GM23338 (cell line): Measurements from ENCODE around the gene TMEM239. TPM values are rescaled to one million over a fixed set of nuclear protein-coding genes. Genes with fewer than 3 reads are reported as not detected.

Experiments used
- ATAC-seq: fragments of 200-7000 bp; cut with Tn5 transposase; 3 replicates; pipeline ENCODE4 v1.9.1; 2020
- DNase-seq: peaks from one replicate; pipeline ENCODE4 v3.0.0-alpha.2; 2015; ENCODE audit warnings: low spot score
- H2AFZ ChIP-seq: fragments of 200-600 bp; sonication (generic); 2 replicates; pipeline ENCODE4 v1.8.0; 2016; ENCODE audit warnings: antibody characterized with exemption, mild to moderate bottlenecking, moderate library complexity
- H3F3A ChIP-seq: fragments of 200-600 bp; sonication (generic); replicated peaks from 2 replicates; pipeline ENCODE4 v1.8.0; 2017; ENCODE audit warnings: antibody characterized with exemption, mixed run types, low read depth
- H3K27ac ChIP-seq: fragments of 200-600 bp; sonication (generic); 2 replicates; pipeline ENCODE4 v1.6.1; 2016; ENCODE audit warnings: low read depth
- H3K27me3 ChIP-seq: fragments of 200-600 bp; sonication (generic); 2 replicates; pipeline ENCODE4 v1.8.0; 2016; ENCODE audit warnings: mild to moderate bottlenecking, mixed run types, moderate library complexity; ENCODE audit not compliant: insufficient read depth
- H3K36me3 ChIP-seq: fragments of 200-600 bp; sonication (generic); 2 replicates; pipeline ENCODE4 v1.8.0; 2016; ENCODE audit warnings: mild to moderate bottlenecking; ENCODE audit not compliant: insufficient read depth
- H3K4me1 ChIP-seq: fragments of 200-600 bp; sonication (generic); 2 replicates; pipeline ENCODE4 v1.8.0; 2016; ENCODE audit warnings: mild to moderate bottlenecking, moderate library complexity; ENCODE audit not compliant: insufficient read depth
- H3K4me2 ChIP-seq: fragments of 200-600 bp; sonication (generic); 2 replicates; pipeline ENCODE4 v1.7.1; 2017; ENCODE audit warnings: mixed run types
- H3K4me3 ChIP-seq: fragments of 200-600 bp; sonication (generic); 2 replicates; pipeline ENCODE4 v1.6.1; 2016; ENCODE audit warnings: mixed run types
- H3K79me2 ChIP-seq: fragments of 200-600 bp; sonication (generic); replicated peaks from 2 replicates; pipeline ENCODE4 v1.8.0; 2017; ENCODE audit warnings: mild to moderate bottlenecking; ENCODE audit not compliant: insufficient read depth
- H3K9me2 ChIP-seq: fragments of 200-600 bp; sonication (generic); 2 replicates; pipeline ENCODE4 v1.8.0; 2017; ENCODE audit not compliant: insufficient read depth
- H4K20me1 ChIP-seq: fragments of 200-600 bp; sonication (generic); replicated peaks from 2 replicates; pipeline ENCODE4 v1.8.0; 2017; ENCODE audit warnings: mild to moderate bottlenecking; ENCODE audit not compliant: insufficient read depth
- H3K27ac Mint-ChIP-seq: 2 replicates; pipeline ENCODE4 v1.8.0; 2020; ENCODE audit warnings: inconsistent platforms, mild to moderate bottlenecking, moderate library complexity, mixed read lengths
- H3K27me3 Mint-ChIP-seq: 3 replicates; pipeline ENCODE4 v1.8.0; 2022; ENCODE audit warnings: low read depth, mild to moderate bottlenecking, moderate library complexity, mixed read lengths, inconsistent platforms; ENCODE audit not compliant: insufficient read depth, poor library complexity
- H3K36me3 Mint-ChIP-seq: 3 replicates; pipeline ENCODE4 v1.8.0; 2021; ENCODE audit warnings: low read depth, mild to moderate bottlenecking, inconsistent platforms, moderate library complexity, mixed read lengths
- H3K4me1 Mint-ChIP-seq: 3 replicates; pipeline ENCODE4 v1.8.0; 2020; ENCODE audit warnings: mild to moderate bottlenecking, inconsistent platforms, mixed read lengths
- H3K4me3 Mint-ChIP-seq: 3 replicates; pipeline ENCODE4 v1.8.0; 2021; ENCODE audit warnings: moderate library complexity, mild to moderate bottlenecking, inconsistent platforms, mixed read lengths
- H3K9me3 Mint-ChIP-seq: 3 replicates; pipeline ENCODE4 v1.8.0; 2020; ENCODE audit warnings: moderate library complexity, mild to moderate bottlenecking, inconsistent platforms, mixed read lengths
- CREB1 ChIP-seq: fragments of 250-450 bp; sonication (Bioruptor Pico); IDR thresholded peaks from 2 replicates; pipeline ENCODE4 v1.5.0; 2020; ENCODE audit warnings: low read depth, mild to moderate bottlenecking, moderate library complexity
- EZH2 ChIP-seq: fragments of 200-600 bp; sonication (generic); IDR thresholded peaks from one replicate; pipeline ENCODE4 v1.8.0; 2017; ENCODE audit warnings: antibody characterized with exemption, mild to moderate bottlenecking, low read depth; ENCODE audit not compliant: unreplicated experiment
- JUNB ChIP-seq: IDR thresholded peaks from one replicate; pipeline ENCODE4 v1.6.1; 2016; ENCODE audit warnings: antibody characterized with exemption; ENCODE audit not compliant: unreplicated experiment
- NANOG ChIP-seq: IDR thresholded peaks from 2 replicates; pipeline ENCODE4 v1.6.1; 2016; ENCODE audit warnings: antibody characterized with exemption, borderline replicate concordance
- ZNF114 ChIP-seq: fragments of 250-450 bp; sonication (Bioruptor Pico); IDR thresholded peaks from 2 replicates; pipeline ENCODE4 v1.5.0; 2020; ENCODE audit warnings: mild to moderate bottlenecking, moderate library complexity
- ZNF331 ChIP-seq: fragments of 250-450 bp; sonication (Bioruptor Pico); IDR thresholded peaks from 2 replicates; pipeline ENCODE4 v1.5.0; 2020; ENCODE audit warnings: low read depth, mild to moderate bottlenecking, moderate library complexity
- polyA plus RNA-seq: library from polyadenylated mRNA; unstranded; fragments of >200 nt; fragmentation: Nextera tagmentation; extraction: Ambion mirVana; gene quantifications from 2 replicates; pipeline ENCODE4 v1.2.1, GENCODE V29; 2016
- total RNA-seq: library from RNA; depleted of rRNA; stranded (reverse); fragments of >200 nt; shearing (Covaris generic); gene quantifications from 2 replicates; pipeline ENCODE4 v1.2.3, GENCODE V29; 2014
- TF ChIP-seq, protein P1 (sequence below): fragments of 250-450 bp; sonication (Bioruptor Pico); IDR thresholded peaks from 2 replicates; pipeline ENCODE4 v1.5.0; 2020; ENCODE audit warnings: mild to moderate bottlenecking, moderate library complexity
- TF ChIP-seq, protein P2 (sequence below): IDR thresholded peaks from 2 replicates; pipeline ENCODE4 v1.6.1; 2016; ENCODE audit warnings: antibody characterized with exemption

TMEM239 gene
- total and polyA plus RNA-seq, 2 experiments from 2014 or later: not detected

DNA sequence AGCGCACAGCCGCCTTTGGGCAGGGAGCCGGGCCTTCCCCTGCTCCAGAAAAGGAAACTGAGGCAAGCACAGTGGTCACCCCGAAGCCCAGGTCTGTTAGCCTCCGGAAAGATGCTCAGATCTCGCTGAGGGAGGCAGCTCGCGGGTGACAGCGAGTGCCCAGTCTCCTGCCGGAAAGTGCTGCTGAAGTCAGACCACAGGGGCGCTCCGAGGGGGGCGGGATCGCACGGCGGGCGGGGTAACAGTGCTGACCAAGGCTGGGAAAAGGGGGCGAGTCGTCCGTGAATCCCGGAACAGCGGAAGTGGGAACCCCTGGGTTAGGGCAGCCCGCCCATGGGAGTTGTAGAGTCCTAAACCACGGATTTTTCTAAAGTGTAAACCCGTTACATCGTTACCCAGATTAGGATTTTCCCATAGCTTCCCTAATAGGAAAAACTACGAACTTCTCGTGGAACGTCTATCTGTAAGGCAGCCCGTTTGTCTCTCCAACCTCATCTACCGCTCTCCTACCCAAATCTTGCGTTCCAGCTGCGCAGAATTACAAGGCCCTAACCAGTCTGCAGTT is 24.9 kb downstream of the TMEM239 start (continued):
- TF ChIP-seq, protein P1, sequence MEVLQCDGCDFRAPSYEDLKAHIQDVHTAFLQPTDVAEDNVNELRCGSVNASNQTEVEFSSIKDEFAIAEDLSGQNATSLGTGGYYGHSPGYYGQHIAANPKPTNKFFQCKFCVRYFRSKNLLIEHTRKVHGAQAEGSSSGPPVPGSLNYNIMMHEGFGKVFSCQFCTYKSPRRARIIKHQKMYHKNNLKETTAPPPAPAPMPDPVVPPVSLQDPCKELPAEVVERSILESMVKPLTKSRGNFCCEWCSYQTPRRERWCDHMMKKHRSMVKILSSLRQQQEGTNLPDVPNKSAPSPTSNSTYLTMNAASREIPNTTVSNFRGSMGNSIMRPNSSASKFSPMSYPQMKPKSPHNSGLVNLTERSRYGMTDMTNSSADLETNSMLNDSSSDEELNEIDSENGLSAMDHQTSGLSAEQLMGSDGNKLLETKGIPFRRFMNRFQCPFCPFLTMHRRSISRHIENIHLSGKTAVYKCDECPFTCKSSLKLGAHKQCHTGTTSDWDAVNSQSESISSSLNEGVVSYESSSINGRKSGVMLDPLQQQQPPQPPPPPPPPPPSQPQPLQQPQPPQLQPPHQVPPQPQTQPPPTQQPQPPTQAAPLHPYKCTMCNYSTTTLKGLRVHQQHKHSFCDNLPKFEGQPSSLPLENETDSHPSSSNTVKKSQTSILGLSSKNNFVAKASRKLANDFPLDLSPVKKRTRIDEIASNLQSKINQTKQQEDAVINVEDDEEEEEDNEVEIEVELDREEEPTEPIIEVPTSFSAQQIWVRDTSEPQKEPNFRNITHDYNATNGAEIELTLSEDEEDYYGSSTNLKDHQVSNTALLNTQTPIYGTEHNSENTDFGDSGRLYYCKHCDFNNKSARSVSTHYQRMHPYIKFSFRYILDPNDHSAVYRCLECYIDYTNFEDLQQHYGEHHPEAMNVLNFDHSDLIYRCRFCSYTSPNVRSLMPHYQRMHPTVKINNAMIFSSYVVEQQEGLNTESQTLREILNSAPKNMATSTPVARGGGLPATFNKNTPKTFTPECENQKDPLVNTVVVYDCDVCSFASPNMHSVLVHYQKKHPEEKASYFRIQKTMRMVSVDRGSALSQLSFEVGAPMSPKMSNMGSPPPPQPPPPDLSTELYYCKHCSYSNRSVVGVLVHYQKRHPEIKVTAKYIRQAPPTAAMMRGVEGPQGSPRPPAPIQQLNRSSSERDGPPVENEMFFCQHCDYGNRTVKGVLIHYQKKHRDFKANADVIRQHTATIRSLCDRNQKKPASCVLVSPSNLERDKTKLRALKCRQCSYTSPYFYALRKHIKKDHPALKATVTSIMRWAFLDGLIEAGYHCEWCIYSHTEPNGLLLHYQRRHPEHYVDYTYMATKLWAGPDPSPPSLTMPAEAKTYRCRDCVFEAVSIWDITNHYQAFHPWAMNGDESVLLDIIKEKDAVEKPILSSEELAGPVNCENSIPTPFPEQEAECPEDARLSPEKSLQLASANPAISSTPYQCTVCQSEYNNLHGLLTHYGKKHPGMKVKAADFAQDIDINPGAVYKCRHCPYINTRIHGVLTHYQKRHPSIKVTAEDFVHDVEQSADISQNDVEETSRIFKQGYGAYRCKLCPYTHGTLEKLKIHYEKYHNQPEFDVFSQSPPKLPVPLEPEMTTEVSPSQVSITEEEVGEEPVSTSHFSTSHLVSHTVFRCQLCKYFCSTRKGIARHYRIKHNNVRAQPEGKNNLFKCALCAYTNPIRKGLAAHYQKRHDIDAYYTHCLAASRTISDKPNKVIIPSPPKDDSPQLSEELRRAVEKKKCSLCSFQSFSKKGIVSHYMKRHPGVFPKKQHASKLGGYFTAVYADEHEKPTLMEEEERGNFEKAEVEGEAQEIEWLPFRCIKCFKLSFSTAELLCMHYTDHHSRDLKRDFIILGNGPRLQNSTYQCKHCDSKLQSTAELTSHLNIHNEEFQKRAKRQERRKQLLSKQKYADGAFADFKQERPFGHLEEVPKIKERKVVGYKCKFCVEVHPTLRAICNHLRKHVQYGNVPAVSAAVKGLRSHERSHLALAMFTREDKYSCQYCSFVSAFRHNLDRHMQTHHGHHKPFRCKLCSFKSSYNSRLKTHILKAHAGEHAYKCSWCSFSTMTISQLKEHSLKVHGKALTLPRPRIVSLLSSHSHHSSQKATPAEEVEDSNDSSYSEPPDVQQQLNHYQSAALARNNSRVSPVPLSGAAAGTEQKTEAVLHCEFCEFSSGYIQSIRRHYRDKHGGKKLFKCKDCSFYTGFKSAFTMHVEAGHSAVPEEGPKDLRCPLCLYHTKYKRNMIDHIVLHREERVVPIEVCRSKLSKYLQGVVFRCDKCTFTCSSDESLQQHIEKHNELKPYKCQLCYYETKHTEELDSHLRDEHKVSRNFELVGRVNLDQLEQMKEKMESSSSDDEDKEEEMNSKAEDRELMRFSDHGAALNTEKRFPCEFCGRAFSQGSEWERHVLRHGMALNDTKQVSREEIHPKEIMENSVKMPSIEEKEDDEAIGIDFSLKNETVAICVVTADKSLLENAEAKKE: no peak
- TF ChIP-seq NANOG (no peak), JUNB (no peak)

GRCh38 chr20:2845607-2846006 is 29.4 kb downstream of the TMEM239 start:
- DNase-seq: no peak
- peaks cover 3% of the 10 kb centered on the region; the same call in 1 of the 3 replicates for H3K4me1 Mint-ChIP-seq
- Histone ChIP-seq H4K20me1 (0 out of 2 replicates have a peak, but pooled peaks cover 3% of the 10 kb centered on the region), H3K27me3 (peaks cover 8% of the 10 kb centered on the region; the same call in 1 of the 2 replicates), H3K36me3 (no peaks in the 10 kb centered on the region), H3K27ac (no peak overlapping the region), H3K4me2 (no peak overlapping the region), H3K79me2 (no peaks in the 10 kb centered on the region), H3K4me1 (no peaks in the 10 kb centered on the region), H2AFZ (no peak overlapping the region), H3F3A (no peaks in the 10 kb centered on the region), H3K4me3 (no peak overlapping the region), H3K9me2 (no peaks in the 10 kb centered on the region)
- H3K4me3 Mint-ChIP-seq: no peak overlapping the region
- no peak for ATAC-seq
- H3K9me3 Mint-ChIP-seq: no peaks in the 10 kb centered on the region; the same call in 2 of the 3 replicates
- no peaks in the 10 kb centered on the region for H3K36me3 Mint-ChIP-seq
- peaks cover 8% of the 10 kb centered on the region for H3K27me3 Mint-ChIP-seq
- H3K27ac Mint-ChIP-seq: no peak overlapping the region
- TF ChIP-seq, protein P1: no peak
- TF ChIP-seq EZH2 (no peak), ZNF114 (no peak), CREB1 (CRISPR knock-in tag) (no peak), JUNB (no peak), ZNF331 (CRISPR knock-in tag) (no peak)
- TF ChIP-seq, protein P2, sequence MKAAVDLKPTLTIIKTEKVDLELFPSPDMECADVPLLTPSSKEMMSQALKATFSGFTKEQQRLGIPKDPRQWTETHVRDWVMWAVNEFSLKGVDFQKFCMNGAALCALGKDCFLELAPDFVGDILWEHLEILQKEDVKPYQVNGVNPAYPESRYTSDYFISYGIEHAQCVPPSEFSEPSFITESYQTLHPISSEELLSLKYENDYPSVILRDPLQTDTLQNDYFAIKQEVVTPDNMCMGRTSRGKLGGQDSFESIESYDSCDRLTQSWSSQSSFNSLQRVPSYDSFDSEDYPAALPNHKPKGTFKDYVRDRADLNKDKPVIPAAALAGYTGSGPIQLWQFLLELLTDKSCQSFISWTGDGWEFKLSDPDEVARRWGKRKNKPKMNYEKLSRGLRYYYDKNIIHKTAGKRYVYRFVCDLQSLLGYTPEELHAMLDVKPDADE: no peak
